Loucy (cell line): ENCODE results near the gene SMAD7.

Source experiments
- H2AFZ ChIP-seq: fragments of 200-600 bp; sonication (generic); 2 replicates; pipeline ENCODE4 v1.6.0; 2016; ENCODE audit warnings: antibody characterized with exemption, mild to moderate bottlenecking, low read length, moderate library complexity
- H3F3A ChIP-seq: fragments of 200-600 bp; 2 replicates; pipeline ENCODE4 v1.6.0; 2016; ENCODE audit warnings: antibody characterized with exemption, low read depth, mild to moderate bottlenecking
- H3K27me3 ChIP-seq: fragments of 200-600 bp; sonication (generic); 2 replicates; pipeline ENCODE4 v1.6.1; 2014; ENCODE audit warnings: low read length, mild to moderate bottlenecking; ENCODE audit not compliant: insufficient read depth, poor library complexity, severe bottlenecking
- H3K36me3 ChIP-seq: fragments of 200-600 bp; sonication (generic); 2 replicates; pipeline ENCODE4 v1.6.1; 2016; ENCODE audit warnings: low read length; ENCODE audit not compliant: insufficient read depth
- H3K4me1 ChIP-seq: fragments of 200-600 bp; sonication (generic); 2 replicates; pipeline ENCODE4 v1.5.1; 2014; ENCODE audit warnings: low read length, mild to moderate bottlenecking; ENCODE audit not compliant: insufficient read depth, poor library complexity, severe bottlenecking
- H3K4me2 ChIP-seq: fragments of 200-600 bp; sonication (generic); 2 replicates; pipeline ENCODE4 v1.6.0; 2014; ENCODE audit warnings: antibody characterized with exemption, low read length, low read depth, mild to moderate bottlenecking; ENCODE audit not compliant: poor library complexity, severe bottlenecking
- H3K4me3 ChIP-seq: fragments of 200-600 bp; sonication (generic); 2 replicates; pipeline ENCODE4 v1.5.1; 2014; ENCODE audit warnings: low read length, mild to moderate bottlenecking, mixed read lengths; ENCODE audit not compliant: poor library complexity, severe bottlenecking
- H3K79me2 ChIP-seq: fragments of 200-600 bp; sonication (generic); 2 replicates; pipeline ENCODE4 v1.6.1; 2014; ENCODE audit warnings: low read length; ENCODE audit not compliant: insufficient read depth
- H3K9ac ChIP-seq: fragments of 200-600 bp; sonication (generic); 2 replicates; pipeline ENCODE4 v1.6.0; 2014; ENCODE audit warnings: mild to moderate bottlenecking, low read depth, low read length, moderate library complexity; ENCODE audit not compliant: poor library complexity, severe bottlenecking
- H3K9me2 ChIP-seq: fragments of 200-600 bp; sonication (generic); replicated peaks from 2 replicates; pipeline ENCODE4 v1.6.1; 2016; ENCODE audit warnings: low read depth, low read length, mixed read lengths
- H3K9me3 ChIP-seq: fragments of 200-600 bp; sonication (generic); 2 replicates; pipeline ENCODE4 v1.6.1; 2014; ENCODE audit warnings: mild to moderate bottlenecking, antibody characterized with exemption, low read length, low read depth; ENCODE audit not compliant: insufficient read depth
- H4K20me1 ChIP-seq: fragments of 200-600 bp; sonication (generic); 2 replicates; pipeline ENCODE4 v1.6.0; 2014; ENCODE audit warnings: antibody characterized with exemption, low read length, mild to moderate bottlenecking; ENCODE audit not compliant: insufficient read depth, poor library complexity, severe bottlenecking
- CTCF ChIP-seq: fragments of 200-600 bp; sonication (generic); conservative IDR thresholded peaks from 2 replicates; pipeline ENCODE4 v1.5.1; 2014; ENCODE audit warnings: mild to moderate bottlenecking, antibody characterized with exemption, low read length
- EZH2phosphoT487 ChIP-seq: fragments of 200-600 bp; IDR thresholded peaks from 2 replicates; pipeline ENCODE4 v1.6.1; 2018; ENCODE audit warnings: antibody characterized with exemption, mild to moderate bottlenecking, moderate library complexity, borderline replicate concordance

Gene SMAD7

GRCh38 chr18:48898521-48898920, 52.2 kb downstream of the SMAD7 start:
- Histone ChIP-seq H3F3A (no peaks in the 10 kb centered on the region), H3K9me3 (no peaks in the 10 kb centered on the region), H3K9me2 (no peaks in the 10 kb centered on the region), H3K79me2 (no peaks in the 10 kb centered on the region), H3K4me3 (no peak overlapping the region), H3K9ac (no peak overlapping the region), H3K4me2 (no peak overlapping the region), H3K36me3 (no peaks in the 10 kb centered on the region), H3K4me1 (peaks cover 8% of the 10 kb centered on the region), H3K27me3 (no peaks in the 10 kb centered on the region), H4K20me1 (no peaks in the 10 kb centered on the region), H2AFZ (no peak overlapping the region)
- TF ChIP-seq EZH2phosphoT487 (no peak), CTCF (no peak)

GRCh38 chr18:48897531-48897930, 53.2 kb downstream of the SMAD7 start:
- no peaks in the 10 kb centered on the region for H3K27me3 ChIP-seq
- no peak overlapping the region for H3K4me3 ChIP-seq
- no peak overlapping the region for H3K4me2 ChIP-seq
- H3F3A ChIP-seq = no peaks in the 10 kb centered on the region
- H3K9me3 ChIP-seq = no peaks in the 10 kb centered on the region
- no peaks in the 10 kb centered on the region for H3K36me3 ChIP-seq
- no peak overlapping the region for H3K9ac ChIP-seq
- H2AFZ ChIP-seq = no peak overlapping the region
- TF ChIP-seq CTCF (no peak), EZH2phosphoT487 (no peak)
- no peaks in the 10 kb centered on the region for H3K9me2 ChIP-seq
- H3K4me1 ChIP-seq = peaks cover 8% of the 10 kb centered on the region
- no peaks in the 10 kb centered on the region for H4K20me1 ChIP-seq
- H3K79me2 ChIP-seq = no peaks in the 10 kb centered on the region

DNA sequence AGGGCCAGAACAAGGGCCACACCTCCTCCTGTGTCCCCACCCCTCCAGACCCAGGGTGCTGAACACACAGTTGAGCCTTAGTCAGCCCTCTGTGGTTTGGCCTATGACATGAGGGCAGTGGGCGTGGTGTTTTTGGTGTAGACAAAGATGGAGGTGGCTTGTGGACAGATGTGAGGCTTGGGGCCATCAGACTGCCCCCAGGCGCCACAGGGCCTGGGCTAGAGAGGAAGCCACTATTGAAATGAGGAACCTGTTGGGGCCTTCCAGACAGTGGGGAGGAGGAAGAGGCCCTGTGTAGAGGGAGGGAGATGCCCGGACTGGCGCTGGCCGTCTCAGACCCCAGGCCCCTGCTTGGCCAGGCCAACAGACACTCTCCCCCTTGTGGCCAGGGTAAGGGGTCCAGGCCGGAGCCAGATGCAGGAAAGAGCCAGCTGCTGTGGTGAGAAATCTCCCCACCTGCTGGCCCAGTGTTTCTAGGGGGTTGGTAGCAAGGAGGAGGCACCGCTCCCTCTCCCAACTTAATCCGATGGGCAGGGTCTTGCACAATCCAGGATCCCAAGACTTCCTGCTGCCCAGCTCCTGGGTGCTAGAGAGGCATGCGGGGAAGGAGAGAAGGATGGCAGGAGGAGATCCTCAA, 53.8 kb downstream of the SMAD7 start:
- Histone ChIP-seq H3K9me3 (no peaks in the 10 kb centered on the region), H3K4me3 (no peak overlapping the region), H3K27me3 (no peaks in the 10 kb centered on the region), H3F3A (no peaks in the 10 kb centered on the region), H2AFZ (peak overlapping the region; percentile 60; the same call in 1 of the 2 replicates), H4K20me1 (no peaks in the 10 kb centered on the region), H3K79me2 (no peaks in the 10 kb centered on the region), H3K36me3 (no peaks in the 10 kb centered on the region), H3K4me2 (no peak overlapping the region), H3K9ac (no peak overlapping the region), H3K4me1 (peaks cover 8% of the 10 kb centered on the region), H3K9me2 (no peaks in the 10 kb centered on the region)
- peak; percentile 29 for TF ChIP-seq CTCF
- TF ChIP-seq EZH2phosphoT487 = no peak
